GM21447 (cell line): ENCODE results near the gene RUFY3.
"Not testable (repeated sequence)": the region's sequence is repeated elsewhere in the genome, so short reads cannot be mapped to it uniquely, and the experiment has no call there.

Experiments
- ATAC-seq: cut with Tn5 transposase; IDR thresholded peaks from one replicate; pipeline ENCODE4 v1.9.1; 2021; ENCODE audit not compliant: unreplicated experiment

Gene RUFY3

GRCh38 chr4:70721747-70722146 lies at the start of gene RUFY3:
TSS of gene RUFY3 (plus strand) at chr4:70721964. CDS start at chr4:70722574, 610 bp downstream.
- ATAC-seq, result no peak

DNA sequence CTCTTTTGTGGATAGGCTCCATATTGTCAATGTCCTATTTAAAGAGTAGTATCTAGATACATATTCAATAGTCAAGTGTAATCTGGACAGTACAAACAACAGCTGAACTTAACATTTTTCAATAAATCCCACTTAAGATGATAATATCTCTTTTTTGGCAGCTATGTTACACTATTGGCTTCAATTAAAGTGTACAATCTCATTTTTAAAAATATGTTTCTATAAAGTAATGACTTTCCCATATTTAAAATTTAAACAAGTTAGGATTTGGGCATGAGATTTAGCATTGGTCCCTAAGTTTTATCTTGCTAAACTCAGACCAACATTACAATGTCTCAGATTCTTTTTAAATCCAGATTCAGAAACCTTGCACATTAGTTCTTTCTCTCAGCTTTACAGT lies 47.6 kb upstream of the RUFY3 start:
- no peak for ATAC-seq

DNA sequence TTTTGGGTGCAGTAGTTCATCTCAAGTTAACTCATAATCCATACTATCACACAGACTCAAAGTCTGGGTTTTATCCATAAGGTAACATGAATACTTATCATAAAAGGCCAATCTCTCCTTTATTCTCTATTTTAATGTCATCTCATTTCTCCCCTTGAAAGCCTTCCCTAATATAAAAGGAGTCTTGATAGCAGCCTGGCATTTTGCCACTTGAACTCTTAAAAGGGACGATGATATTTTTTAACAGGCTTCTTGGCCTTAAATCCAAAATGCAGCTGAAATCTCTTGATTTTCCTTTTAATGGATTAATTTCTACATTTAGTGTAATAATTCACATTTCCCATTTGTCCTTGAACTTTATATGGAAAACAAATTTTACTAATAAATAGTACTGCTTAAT lies 47.0 kb upstream of the RUFY3 start:
- ATAC-seq, result no peak

DNA sequence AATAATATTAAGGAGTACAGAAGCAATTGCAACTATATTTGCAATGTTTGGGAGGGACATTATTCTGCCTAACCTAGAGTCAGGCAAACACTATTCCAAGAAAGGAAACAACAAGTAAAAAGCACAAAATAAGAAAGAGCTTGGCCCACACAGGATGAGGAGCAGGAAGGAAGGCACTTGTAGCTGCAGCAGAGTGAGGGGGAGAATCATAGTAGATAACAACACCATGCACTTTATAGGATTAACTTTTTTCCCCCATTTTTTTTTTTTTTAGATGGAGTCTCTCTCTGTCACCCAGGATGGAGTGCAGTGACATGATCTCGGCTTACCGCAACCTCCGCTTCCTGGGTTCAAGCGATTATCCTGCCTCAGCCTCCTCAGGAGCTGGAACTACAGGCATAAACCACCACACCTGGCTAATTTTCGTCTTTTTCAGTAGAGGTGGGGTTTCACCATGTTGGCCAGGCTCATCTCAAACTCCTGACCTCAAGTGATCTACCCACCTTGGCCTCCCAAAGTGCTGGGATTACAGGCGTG lies 45.1 kb upstream of the RUFY3 start:
- no peak for ATAC-seq

DNA sequence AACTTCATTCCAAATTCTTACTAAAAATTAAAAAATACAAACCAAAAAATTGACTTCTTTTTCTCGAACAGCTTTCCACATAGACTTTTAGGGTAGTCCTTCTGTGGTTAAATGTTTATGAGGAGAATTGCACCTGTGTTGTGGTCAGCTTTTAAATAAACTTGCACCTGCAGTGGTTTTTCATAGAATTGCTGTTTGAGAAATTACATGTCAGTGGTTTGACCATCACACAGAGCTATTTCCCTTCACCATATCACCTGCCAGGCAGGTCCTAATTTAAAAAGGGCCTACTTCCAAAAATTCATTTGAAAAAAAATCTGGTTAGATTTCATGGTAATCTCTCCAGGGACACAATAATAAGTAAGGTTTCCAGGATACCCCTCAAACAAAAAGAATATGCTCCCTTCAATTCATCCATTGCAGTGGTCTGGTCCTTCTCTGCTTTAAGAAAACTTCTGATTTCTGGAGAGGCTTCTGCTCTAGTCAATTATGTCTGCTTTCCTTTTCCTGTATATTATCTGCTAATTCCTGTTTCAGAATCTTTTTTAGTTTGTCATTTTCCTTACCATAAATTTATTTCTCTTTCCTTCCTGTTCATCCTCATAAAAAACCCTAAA lies 43.3 kb upstream of the RUFY3 start:
- ATAC-seq, result peak; percentile 70

DNA sequence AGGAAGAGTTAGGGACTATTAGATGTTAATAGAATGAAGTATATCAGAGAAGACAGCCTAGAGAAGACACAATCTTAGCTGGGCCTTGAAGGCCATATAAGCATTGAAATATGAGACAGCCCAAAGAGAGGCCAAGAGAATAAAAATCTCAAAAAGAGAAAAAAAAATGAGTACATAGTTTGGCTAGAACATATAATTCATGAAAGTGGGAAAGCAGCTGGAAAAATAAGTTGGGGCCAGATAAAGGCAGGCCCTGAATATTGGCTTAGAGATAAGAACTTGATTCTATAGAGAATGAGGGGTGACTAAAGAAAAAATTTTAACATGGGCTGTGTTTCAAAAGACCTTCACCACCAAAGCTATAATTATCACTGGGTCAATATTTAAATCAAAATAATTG lies 40.8 kb upstream of the RUFY3 start:
- no peak for ATAC-seq

DNA sequence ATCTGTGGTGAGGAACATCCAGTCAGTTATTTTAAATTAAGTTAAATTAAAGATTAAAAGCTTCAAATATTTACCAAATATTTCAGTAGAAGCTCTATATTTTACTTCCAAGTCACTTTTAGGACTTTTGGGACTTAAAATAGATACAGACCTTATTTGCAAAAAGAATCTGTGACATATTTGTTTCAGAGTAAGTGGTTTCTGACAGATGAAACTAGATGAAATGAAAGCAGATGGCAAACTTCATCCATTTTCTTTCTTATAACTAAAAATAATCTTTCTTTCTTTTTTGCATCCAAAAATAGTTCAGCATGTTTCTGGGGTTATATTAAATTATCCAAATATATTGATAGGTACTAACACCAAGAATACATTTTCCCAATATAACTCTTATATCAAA lies 40.1 kb upstream of the RUFY3 start:
- peak; percentile 40 for ATAC-seq

- peak; percentile 1 for ATAC-seq
Measured at GRCh38 chr4:70682142-70682541, 39.6 kb upstream of the RUFY3 start.

DNA sequence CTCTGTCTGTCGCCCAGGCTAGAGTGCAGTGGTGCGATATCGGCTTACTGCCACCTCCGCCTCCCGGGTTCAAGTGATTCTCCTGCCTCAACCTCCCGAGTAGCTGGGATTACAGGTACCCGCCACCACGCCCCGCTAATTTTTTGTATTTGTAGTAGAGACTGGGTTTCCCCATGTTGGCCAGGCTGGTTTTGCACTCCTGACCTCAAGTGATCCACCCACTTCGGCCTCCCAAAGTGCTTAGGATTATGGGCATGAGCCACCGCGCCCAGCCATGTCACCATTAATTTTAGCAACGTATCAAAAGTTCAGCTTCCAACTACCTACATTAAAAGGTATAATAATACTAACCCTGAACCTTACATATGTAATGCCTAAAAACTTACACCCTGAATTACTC lies 34.4 kb upstream of the RUFY3 start:
- peak; percentile 4 for ATAC-seq

DNA sequence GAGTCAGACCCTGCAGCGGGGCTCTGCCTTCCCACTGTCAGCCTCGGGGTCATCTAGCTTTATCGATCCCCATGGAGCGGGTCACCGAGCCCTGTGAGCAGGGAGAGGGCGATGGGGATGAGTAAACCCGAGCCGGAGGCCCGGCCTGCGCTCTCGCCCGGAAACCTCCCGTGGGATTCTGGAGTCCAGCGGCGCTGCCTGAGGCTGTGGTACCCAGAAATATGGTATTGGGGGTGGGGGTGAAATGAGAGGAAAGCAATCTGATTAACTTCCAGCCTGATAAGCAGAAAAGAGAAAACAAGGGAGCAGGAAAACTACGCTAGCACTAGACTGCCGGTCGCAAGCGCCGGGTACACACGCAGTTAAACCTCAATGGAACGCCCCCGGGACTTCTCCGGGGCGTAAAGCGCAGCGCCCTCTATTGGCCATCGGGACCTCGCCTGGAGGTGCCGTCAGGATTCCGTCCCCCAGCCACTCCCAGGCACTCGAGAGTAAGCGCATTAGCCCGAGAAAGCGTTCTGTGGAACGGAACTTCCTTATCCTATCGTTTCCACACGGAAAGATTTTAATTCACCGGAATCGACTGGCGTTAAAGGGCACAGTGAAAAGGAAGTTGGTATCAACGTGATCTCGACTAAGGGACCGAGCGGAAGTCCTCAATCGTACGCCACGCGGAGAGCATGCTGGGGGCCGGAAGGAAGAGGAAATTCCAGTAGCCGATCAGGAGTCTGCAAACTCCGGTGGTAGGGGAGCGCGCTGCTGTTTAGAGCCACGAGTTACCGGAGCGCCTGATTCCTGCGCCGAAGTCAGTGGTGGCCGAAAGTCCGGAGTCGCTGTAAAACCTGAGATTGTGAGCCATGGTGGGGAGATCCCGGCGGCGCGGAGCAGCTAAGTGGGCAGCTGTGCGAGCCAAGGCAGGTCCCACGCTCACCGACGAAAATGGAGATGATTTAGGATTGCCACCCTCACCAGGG lies 33.7 kb upstream of the RUFY3 start, which contains the start of gene UTP3:
Gene UTP3, plus strand, starts transcription at position 712 of the 974 bp plus-strand sequence. Its CDS starts 146 bp downstream, at position 858.
- peak; percentile 89 for ATAC-seq

DNA sequence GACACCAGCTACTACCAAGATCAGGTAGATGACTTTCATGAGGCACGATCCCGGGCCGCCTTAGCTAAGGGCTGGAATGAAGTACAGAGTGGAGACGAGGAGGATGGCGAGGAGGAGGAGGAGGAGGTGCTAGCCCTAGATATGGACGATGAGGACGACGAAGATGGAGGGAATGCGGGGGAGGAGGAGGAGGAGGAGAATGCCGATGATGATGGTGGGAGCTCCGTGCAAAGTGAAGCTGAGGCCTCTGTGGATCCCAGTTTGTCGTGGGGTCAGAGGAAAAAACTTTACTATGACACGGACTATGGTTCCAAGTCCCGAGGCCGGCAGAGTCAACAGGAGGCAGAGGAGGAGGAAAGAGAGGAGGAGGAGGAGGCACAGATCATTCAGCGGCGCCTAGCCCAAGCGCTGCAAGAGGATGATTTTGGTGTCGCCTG lies 33.0 kb upstream of the RUFY3 start:
- ATAC-seq, result peak; percentile 4

- ATAC-seq, result no peak
Measured at GRCh38 chr4:70691661-70692060, 30.1 kb upstream of the RUFY3 start.

DNA sequence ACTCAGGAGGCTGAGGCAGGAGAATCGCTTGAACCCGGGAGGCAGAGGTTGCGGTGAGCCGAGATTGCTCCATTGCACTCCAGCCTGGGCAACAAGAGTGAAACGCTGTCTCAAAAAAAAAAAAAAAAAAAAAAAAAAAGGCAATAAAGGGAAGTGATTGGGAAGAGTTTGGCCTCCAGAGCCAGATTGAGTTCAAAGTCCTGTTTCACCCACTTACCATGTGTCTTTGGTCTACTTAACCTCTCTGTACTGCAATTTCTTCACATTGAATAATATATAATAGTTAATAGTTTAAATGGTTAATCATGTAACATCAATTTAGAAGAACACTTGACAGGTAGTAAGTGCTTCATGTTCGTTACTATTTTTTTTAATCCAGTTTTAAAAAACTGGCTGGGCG lies 27.1 kb upstream of the RUFY3 start:
- not testable (repeated sequence) for ATAC-seq

DNA sequence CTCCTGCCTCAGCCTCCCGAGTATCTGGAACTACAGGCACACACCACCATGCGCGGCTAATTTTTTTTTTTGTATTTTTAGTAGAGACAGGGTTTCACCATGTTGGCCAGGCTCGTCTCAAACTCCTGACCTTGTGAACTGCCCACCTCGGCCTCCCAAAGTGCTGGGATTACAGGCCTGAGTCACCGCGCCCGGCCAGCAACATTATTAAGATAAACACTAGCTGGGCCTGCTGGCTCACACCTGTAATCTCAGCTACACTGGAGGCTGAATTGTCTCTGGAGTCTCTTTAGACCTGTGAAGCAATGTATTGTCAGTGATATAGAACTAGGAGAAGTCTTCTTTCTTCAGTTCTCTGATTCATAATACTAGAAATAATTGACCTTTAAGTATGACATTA lies 23.3 kb upstream of the RUFY3 start:
- not testable (repeated sequence) for ATAC-seq

DNA sequence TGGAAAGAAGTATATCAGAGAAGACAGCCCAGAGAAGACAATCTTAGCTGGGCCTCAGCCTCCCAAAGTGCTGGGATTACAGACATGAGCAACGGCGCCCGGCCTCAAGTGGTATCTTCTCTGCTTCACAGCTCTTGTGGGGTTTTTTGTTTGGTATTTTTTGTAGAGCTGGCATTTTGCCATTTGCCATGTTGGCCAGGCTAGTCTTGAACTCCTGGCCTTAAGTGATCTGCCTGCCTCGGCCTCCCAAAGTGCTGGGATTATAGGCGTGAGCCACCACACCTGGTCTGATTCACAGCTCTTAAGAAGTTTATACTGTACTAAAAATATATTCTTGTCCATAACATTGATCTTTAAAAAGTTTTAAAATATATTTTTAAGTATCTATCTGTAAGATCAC lies 21.1 kb upstream of the RUFY3 start:
- ATAC-seq, result no peak

GRCh38 chr4:70701271-70701670 lies 20.5 kb upstream of the RUFY3 start:
- no peak for ATAC-seq

DNA sequence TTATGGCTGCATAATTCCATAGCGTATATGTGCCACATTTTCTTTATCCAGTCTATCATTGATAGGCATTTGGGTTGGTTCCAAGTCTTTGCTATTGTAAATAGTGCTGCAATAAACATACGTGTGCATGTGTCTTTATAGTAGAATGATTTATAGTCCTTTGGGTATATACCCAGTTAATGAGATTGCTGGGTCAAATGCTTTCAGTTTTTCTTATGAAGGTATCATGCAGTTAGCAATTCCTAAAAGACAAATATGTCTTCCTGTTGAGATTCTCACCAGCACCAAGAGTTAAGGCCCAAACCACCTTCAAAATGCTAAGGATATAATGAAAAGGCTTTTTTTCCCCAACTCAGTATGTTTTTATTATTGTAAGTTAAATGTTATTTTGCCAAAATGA lies 19.2 kb upstream of the RUFY3 start:
- ATAC-seq, result not testable (repeated sequence)

- no peak for ATAC-seq
Measured at GRCh38 chr4:70703619-70704214, 18.0 kb upstream of the RUFY3 start.

- peak; percentile 59 for ATAC-seq
Measured at GRCh38 chr4:70704215-70704930, 17.4 kb upstream of the RUFY3 start.

- ATAC-seq, result peak; percentile 37
Measured at GRCh38 chr4:70704931-70705182, 16.9 kb upstream of the RUFY3 start.
